ENCODE measurements around the gene ZNF532.

ZNF532 gene

DNA sequence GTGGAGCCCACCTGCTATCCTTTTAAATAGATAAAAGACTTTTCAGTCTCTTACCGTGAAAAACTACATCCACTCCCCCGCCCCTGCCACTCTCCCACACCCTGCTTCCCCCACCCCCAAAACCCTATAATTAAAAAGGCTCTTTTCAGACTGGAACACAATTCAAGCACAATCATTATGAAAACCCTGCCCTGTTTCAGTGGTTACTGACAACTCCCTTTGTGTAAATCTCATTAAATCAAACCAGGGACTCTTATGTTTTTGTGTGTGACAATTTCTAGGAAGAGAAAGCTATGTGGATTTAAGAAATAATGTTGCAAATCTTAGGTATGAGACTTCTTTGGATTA is 21.0 kb upstream of the ZNF532 start:
- no peak for ATAC-seq
- TF ChIP-seq, protein P1, sequence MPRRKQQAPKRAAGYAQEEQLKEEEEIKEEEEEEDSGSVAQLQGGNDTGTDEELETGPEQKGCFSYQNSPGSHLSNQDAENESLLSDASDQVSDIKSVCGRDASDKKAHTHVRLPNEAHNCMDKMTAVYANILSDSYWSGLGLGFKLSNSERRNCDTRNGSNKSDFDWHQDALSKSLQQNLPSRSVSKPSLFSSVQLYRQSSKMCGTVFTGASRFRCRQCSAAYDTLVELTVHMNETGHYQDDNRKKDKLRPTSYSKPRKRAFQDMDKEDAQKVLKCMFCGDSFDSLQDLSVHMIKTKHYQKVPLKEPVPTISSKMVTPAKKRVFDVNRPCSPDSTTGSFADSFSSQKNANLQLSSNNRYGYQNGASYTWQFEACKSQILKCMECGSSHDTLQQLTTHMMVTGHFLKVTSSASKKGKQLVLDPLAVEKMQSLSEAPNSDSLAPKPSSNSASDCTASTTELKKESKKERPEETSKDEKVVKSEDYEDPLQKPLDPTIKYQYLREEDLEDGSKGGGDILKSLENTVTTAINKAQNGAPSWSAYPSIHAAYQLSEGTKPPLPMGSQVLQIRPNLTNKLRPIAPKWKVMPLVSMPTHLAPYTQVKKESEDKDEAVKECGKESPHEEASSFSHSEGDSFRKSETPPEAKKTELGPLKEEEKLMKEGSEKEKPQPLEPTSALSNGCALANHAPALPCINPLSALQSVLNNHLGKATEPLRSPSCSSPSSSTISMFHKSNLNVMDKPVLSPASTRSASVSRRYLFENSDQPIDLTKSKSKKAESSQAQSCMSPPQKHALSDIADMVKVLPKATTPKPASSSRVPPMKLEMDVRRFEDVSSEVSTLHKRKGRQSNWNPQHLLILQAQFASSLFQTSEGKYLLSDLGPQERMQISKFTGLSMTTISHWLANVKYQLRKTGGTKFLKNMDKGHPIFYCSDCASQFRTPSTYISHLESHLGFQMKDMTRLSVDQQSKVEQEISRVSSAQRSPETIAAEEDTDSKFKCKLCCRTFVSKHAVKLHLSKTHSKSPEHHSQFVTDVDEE (CRISPR knock-in tag; IDR thresholded peaks at IDR 0.05), result no peak
- TF ChIP-seq, protein P2, sequence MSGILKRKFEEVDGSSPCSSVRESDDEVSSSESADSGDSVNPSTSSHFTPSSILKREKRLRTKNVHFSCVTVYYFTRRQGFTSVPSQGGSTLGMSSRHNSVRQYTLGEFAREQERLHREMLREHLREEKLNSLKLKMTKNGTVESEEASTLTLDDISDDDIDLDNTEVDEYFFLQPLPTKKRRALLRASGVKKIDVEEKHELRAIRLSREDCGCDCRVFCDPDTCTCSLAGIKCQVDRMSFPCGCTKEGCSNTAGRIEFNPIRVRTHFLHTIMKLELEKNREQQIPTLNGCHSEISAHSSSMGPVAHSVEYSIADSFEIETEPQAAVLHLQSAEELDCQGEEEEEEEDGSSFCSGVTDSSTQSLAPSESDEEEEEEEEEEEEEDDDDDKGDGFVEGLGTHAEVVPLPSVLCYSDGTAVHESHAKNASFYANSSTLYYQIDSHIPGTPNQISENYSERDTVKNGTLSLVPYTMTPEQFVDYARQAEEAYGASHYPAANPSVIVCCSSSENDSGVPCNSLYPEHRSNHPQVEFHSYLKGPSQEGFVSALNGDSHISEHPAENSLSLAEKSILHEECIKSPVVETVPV (CRISPR knock-in tag; IDR thresholded peaks at IDR 0.05), result no peak
- TF ChIP-seq, protein P3, sequence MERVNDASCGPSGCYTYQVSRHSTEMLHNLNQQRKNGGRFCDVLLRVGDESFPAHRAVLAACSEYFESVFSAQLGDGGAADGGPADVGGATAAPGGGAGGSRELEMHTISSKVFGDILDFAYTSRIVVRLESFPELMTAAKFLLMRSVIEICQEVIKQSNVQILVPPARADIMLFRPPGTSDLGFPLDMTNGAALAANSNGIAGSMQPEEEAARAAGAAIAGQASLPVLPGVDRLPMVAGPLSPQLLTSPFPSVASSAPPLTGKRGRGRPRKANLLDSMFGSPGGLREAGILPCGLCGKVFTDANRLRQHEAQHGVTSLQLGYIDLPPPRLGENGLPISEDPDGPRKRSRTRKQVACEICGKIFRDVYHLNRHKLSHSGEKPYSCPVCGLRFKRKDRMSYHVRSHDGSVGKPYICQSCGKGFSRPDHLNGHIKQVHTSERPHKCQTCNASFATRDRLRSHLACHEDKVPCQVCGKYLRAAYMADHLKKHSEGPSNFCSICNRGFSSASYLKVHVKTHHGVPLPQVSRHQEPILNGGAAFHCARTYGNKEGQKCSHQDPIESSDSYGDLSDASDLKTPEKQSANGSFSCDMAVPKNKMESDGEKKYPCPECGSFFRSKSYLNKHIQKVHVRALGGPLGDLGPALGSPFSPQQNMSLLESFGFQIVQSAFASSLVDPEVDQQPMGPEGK (CRISPR knock-in tag; IDR thresholded peaks at IDR 0.05; ENCODE audit: borderline replicate concordance), result no peak
- TF ChIP-seq ZC3H10 (CRISPR knock-in tag; IDR thresholded peaks at IDR 0.05), result no peak
- no peak for TF ChIP-seq ZNF70 (CRISPR knock-in tag; IDR thresholded peaks at IDR 0.05)
- TF ChIP-seq CSDC2 (CRISPR knock-in tag; IDR thresholded peaks at IDR 0.05), result no peak
- no peak for TF ChIP-seq PPARA (CRISPR knock-in tag; IDR thresholded peaks at IDR 0.05; ENCODE audit: borderline replicate concordance)
- no peak for TF ChIP-seq SNAI2 (CRISPR knock-in tag; IDR thresholded peaks at IDR 0.05)
- TF ChIP-seq ISL1 (CRISPR knock-in tag; IDR thresholded peaks at IDR 0.05), result no peak
- TF ChIP-seq, protein P4, sequence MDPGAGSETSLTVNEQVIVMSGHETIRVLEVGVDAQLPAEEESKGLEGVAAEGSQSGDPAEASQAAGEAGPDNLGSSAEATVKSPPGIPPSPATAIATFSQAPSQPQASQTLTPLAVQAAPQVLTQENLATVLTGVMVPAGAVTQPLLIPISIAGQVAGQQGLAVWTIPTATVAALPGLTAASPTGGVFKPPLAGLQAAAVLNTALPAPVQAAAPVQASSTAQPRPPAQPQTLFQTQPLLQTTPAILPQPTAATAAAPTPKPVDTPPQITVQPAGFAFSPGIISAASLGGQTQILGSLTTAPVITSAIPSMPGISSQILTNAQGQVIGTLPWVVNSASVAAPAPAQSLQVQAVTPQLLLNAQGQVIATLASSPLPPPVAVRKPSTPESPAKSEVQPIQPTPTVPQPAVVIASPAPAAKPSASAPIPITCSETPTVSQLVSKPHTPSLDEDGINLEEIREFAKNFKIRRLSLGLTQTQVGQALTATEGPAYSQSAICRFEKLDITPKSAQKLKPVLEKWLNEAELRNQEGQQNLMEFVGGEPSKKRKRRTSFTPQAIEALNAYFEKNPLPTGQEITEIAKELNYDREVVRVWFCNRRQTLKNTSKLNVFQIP (CRISPR knock-in tag; IDR thresholded peaks at IDR 0.05; ENCODE audit: borderline replicate concordance, low read depth), result no peak
- no peak for TF ChIP-seq ZNF8 (CRISPR knock-in tag; IDR thresholded peaks at IDR 0.05)

DNA sequence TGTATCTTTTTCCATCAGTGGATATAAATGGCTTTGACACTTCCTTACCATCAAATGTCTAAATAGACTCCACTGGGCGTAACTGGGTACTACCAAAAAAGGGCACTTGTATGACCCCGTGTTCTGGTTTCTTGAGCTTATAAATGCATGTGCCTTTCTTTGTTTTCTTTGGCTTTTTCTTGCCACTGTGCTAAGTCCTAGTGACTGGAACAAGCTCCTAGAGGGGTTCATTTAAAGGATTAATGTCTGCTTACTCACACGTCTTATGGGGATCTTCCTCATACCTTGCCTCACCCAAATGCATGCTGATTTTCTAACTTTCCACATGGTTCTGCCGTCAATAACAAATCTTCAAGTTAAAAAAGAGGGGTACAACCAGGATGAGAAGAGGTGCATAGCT is 19.8 kb upstream of the ZNF532 start:
- no peak for TF ChIP-seq RARB (CRISPR knock-in tag; IDR thresholded peaks at IDR 0.05)
- TF ChIP-seq TCF4 (CRISPR knock-in tag; IDR thresholded peaks at IDR 0.05; ENCODE audit: borderline replicate concordance), result no peak
- no peak for TF ChIP-seq CSDC2 (CRISPR knock-in tag; IDR thresholded peaks at IDR 0.05)
- TF ChIP-seq ISL1 (CRISPR knock-in tag; IDR thresholded peaks at IDR 0.05), result no peak
- no peak for TF ChIP-seq ZNF565 (CRISPR knock-in tag; conservative IDR thresholded peaks at IDR 0.05; ENCODE audit: low read depth)
- no peak for TF ChIP-seq ZNF8 (CRISPR knock-in tag; IDR thresholded peaks at IDR 0.05)
- no peak for TF ChIP-seq BACH2 (CRISPR knock-in tag; IDR thresholded peaks at IDR 0.05; ENCODE audit: borderline replicate concordance)
- TF ChIP-seq, protein P5, sequence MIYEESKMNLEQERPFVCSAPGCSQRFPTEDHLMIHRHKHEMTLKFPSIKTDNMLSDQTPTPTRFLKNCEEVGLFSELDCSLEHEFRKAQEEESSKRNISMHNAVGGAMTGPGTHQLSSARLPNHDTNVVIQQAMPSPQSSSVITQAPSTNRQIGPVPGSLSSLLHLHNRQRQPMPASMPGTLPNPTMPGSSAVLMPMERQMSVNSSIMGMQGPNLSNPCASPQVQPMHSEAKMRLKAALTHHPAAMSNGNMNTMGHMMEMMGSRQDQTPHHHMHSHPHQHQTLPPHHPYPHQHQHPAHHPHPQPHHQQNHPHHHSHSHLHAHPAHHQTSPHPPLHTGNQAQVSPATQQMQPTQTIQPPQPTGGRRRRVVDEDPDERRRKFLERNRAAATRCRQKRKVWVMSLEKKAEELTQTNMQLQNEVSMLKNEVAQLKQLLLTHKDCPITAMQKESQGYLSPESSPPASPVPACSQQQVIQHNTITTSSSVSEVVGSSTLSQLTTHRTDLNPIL (CRISPR knock-in tag; IDR thresholded peaks at IDR 0.05; ENCODE audit: low read depth), result no peak
- no peak for TF ChIP-seq OSR1 (CRISPR knock-in tag; IDR thresholded peaks at IDR 0.05)
- TF ChIP-seq, protein P3 (CRISPR knock-in tag; IDR thresholded peaks at IDR 0.05; ENCODE audit: borderline replicate concordance), result no peak
- TF ChIP-seq, protein P1 (CRISPR knock-in tag; IDR thresholded peaks at IDR 0.05), result no peak
- no peak for TF ChIP-seq PPARA (CRISPR knock-in tag; IDR thresholded peaks at IDR 0.05; ENCODE audit: borderline replicate concordance)
- TF ChIP-seq ZC3H10 (CRISPR knock-in tag; IDR thresholded peaks at IDR 0.05), result no peak
- no peak for TF ChIP-seq SNAI2 (CRISPR knock-in tag; IDR thresholded peaks at IDR 0.05)
- ATAC-seq, result no peak

Measured in SK-N-SH treated with all-trans-retinoic acid at 6 μM for 48 hours (cell line).